HUES6 (cell line): ENCODE measurements around the gene SDCCAG8.

ENCODE experiments used
- H3K27ac ChIP-seq: 2 replicates; pipeline ENCODE4 v1.7.0; 2013; ENCODE audit warnings: low read depth, mild to moderate bottlenecking, low read length, inconsistent platforms
- H3K27me3 ChIP-seq: 2 replicates; pipeline ENCODE4 v1.6.1; 2013; ENCODE audit warnings: low read length; ENCODE audit not compliant: control insufficient read depth, insufficient read depth
- H3K36me3 ChIP-seq: 2 replicates; pipeline ENCODE4 v1.6.1; 2013; ENCODE audit warnings: low read length; ENCODE audit not compliant: control insufficient read depth, insufficient read depth
- H3K4me1 ChIP-seq: 2 replicates; pipeline ENCODE4 v1.6.1; 2013; ENCODE audit warnings: low read length; ENCODE audit not compliant: control insufficient read depth, insufficient read depth
- H3K4me3 ChIP-seq: 2 replicates; pipeline ENCODE4 v1.5.1; 2013; ENCODE audit warnings: low read depth, low read length
- H3K9ac ChIP-seq: one replicate; pipeline ENCODE4 v1.6.1; 2013; ENCODE audit warnings: mild to moderate bottlenecking, low read length
- H3K9me3 ChIP-seq: 2 replicates; pipeline ENCODE4 v1.6.1; 2013; ENCODE audit warnings: low read depth, low read length; ENCODE audit not compliant: control insufficient read depth, insufficient read depth

SDCCAG8 gene

GRCh38 chr1:243388276-243388675 is 132.4 kb downstream of the SDCCAG8 start:
- H3K4me1 ChIP-seq, result peaks cover 20% of the 10 kb centered on the region

DNA sequence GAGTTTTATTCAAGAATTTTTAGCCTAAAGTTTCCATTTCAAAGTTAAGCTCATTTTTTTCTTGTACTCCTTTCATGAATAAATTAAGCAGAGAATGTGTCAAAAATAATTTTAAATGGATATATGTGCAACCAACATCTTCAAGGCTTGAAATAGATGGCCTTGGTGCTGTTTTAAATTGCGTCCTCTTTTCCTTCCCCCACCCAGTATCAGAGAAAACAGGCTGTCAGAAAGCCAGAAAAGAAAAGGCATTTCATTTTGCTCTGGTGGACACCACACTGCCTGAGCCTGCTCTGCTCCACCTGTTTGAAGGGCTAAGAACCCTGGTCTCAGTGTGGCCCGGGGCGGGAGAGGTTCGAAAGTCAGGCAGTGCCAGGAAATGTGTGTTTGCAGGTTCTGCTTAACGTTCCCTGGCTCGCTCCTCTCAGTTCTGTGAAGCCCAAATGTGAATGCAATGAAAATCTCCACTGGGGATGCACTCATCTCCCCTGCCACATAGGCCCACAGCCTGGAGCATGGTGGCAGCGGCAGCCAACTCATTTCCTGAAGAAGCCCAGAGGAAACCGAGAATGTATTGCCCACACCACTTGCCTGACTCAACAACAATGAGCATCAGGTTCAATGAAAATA is 134.4 kb downstream of the SDCCAG8 start:
- no peak overlapping the region for H3K4me3 ChIP-seq
- H3K9ac ChIP-seq, result no peak overlapping the region
- no peak overlapping the region for H3K27ac ChIP-seq
- no peaks in the 10 kb centered on the region for H3K9me3 ChIP-seq
- H3K36me3 ChIP-seq, result no peaks in the 10 kb centered on the region
- H3K4me1 ChIP-seq, result peaks cover 20% of the 10 kb centered on the region
- H3K27me3 ChIP-seq, result no peaks in the 10 kb centered on the region

More at GRCh38 chr1:243388276-243388675, 132.4 kb downstream of the SDCCAG8 start:
- H3K36me3 ChIP-seq, result no peaks in the 10 kb centered on the region
- no peaks in the 10 kb centered on the region for H3K27me3 ChIP-seq
- no peak overlapping the region for H3K27ac ChIP-seq
- no peak overlapping the region for H3K9ac ChIP-seq
- H3K9me3 ChIP-seq, result no peaks in the 10 kb centered on the region
- H3K4me3 ChIP-seq, result no peak overlapping the region

GRCh38 chr1:243391355-243391754 is 135.5 kb downstream of the SDCCAG8 start:
- peaks cover 20% of the 10 kb centered on the region for H3K4me1 ChIP-seq
- H3K9me3 ChIP-seq, result no peaks in the 10 kb centered on the region
- no peak overlapping the region for H3K9ac ChIP-seq
- no peak overlapping the region for H3K27ac ChIP-seq
- H3K36me3 ChIP-seq, result no peaks in the 10 kb centered on the region
- no peak overlapping the region for H3K4me3 ChIP-seq
- H3K27me3 ChIP-seq, result no peaks in the 10 kb centered on the region

- H3K27ac ChIP-seq, result no peak overlapping the region
- peaks cover 20% of the 10 kb centered on the region for H3K4me1 ChIP-seq
- H3K27me3 ChIP-seq, result no peaks in the 10 kb centered on the region
- no peak overlapping the region for H3K9ac ChIP-seq
- H3K36me3 ChIP-seq, result no peaks in the 10 kb centered on the region
- H3K4me3 ChIP-seq, result no peak overlapping the region
- no peaks in the 10 kb centered on the region for H3K9me3 ChIP-seq
These were observed 137.3 kb downstream of the SDCCAG8 start for GRCh38 chr1:243393096-243393495.

DNA sequence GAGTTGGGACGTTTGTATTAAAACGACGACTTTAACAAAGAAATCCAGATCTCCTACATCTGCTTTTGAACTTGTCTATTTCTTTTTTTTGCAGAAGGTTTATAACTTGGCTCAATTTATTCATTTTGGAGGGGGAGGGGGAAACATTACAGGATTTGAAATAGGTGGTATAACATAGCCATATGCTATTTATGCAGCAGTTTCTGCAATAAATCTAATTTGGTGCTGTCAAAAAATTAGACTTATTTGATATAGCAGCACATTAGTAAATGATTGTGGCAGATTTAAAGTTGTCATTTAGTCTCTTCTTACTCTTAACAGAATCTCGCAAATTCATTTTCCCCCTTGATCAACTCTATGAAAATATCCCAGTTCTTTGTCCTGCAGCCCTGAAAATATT is 138.2 kb downstream of the SDCCAG8 start:
- H3K27ac ChIP-seq, result no peak overlapping the region
- peaks cover 20% of the 10 kb centered on the region for H3K4me1 ChIP-seq
- H3K9me3 ChIP-seq, result no peaks in the 10 kb centered on the region
- no peak overlapping the region for H3K4me3 ChIP-seq
- H3K36me3 ChIP-seq, result no peaks in the 10 kb centered on the region
- no peaks in the 10 kb centered on the region for H3K27me3 ChIP-seq
- no peak overlapping the region for H3K9ac ChIP-seq

DNA sequence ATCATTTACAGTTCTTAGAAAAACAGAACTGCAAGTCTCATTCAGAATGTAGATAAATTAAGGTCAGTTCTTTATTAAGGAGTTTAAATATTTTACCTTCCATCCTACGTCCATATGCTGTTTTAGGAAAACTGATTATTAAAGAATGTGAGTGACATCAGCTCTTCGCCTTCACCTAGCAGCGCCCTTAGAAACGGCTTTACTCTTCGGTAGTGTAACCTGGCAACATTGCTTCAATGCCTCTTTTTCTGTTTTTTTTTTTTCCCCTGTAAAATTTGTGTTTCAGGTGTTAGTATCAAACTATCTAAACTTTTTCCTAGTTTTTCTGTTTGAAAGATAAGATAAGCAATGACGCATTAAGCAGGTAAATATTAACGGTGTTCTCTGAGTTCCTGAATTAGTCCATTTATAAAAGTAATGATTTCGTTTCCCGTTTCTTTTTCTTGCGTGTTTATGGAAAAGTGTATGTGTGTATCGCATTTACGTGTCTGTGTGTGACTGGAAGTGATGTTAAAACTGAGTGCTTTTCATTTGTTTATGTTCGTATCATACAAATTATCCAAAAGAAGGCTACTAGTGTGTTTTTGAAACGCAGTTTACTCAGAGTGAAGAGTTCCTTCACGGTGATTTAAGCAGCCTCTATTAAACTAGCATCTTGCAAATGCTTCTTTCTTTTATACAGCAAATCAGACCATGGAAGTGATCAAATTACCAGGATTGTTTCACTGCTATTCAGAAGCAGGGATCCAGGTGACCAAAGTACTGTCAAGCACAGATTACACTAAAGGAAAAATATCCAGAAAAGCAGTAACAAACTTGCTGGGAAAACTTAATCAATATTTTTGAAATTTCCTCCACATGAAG is 139.0 kb downstream of the SDCCAG8 start:
- no peaks in the 10 kb centered on the region for H3K9me3 ChIP-seq
- peaks cover 14% of the 10 kb centered on the region for H3K4me1 ChIP-seq
- H3K4me3 ChIP-seq, result no peak overlapping the region
- no peaks in the 10 kb centered on the region for H3K36me3 ChIP-seq
- no peak overlapping the region for H3K27ac ChIP-seq
- no peak overlapping the region for H3K9ac ChIP-seq
- H3K27me3 ChIP-seq, result no peaks in the 10 kb centered on the region

GRCh38 chr1:243396424-243396823 is 140.6 kb downstream of the SDCCAG8 start:
- H3K4me3 ChIP-seq, result no peak overlapping the region
- peaks cover 5% of the 10 kb centered on the region for H3K4me1 ChIP-seq
- H3K27me3 ChIP-seq, result no peaks in the 10 kb centered on the region
- H3K27ac ChIP-seq, result no peak overlapping the region
- no peak overlapping the region for H3K9ac ChIP-seq
- no peaks in the 10 kb centered on the region for H3K9me3 ChIP-seq
- no peaks in the 10 kb centered on the region for H3K36me3 ChIP-seq

- no peak overlapping the region for H3K27ac ChIP-seq
- no peaks in the 10 kb centered on the region for H3K27me3 ChIP-seq
- H3K9me3 ChIP-seq, result no peaks in the 10 kb centered on the region
- no peak overlapping the region for H3K4me3 ChIP-seq
- peaks cover under 1% of the 10 kb centered on the region; the same call in 1 of the 2 replicates for H3K4me1 ChIP-seq
- H3K36me3 ChIP-seq, result no peaks in the 10 kb centered on the region
- no peak overlapping the region for H3K9ac ChIP-seq
These were observed 141.0 kb downstream of the SDCCAG8 start for GRCh38 chr1:243396876-243397275.

GRCh38 chr1:243397613-243398321 is 141.9 kb downstream of the SDCCAG8 start:
- no peak overlapping the region for H3K4me3 ChIP-seq
- no peaks in the 10 kb centered on the region for H3K9me3 ChIP-seq
- H3K4me1 ChIP-seq, result no peaks in the 10 kb centered on the region
- no peak overlapping the region for H3K27ac ChIP-seq
- no peaks in the 10 kb centered on the region for H3K36me3 ChIP-seq
- H3K9ac ChIP-seq, result no peak overlapping the region
- H3K27me3 ChIP-seq, result no peaks in the 10 kb centered on the region

GRCh38 chr1:243399561-243400155 is 143.8 kb downstream of the SDCCAG8 start:
- H3K27ac ChIP-seq, result no peak overlapping the region
- H3K4me1 ChIP-seq, result no peaks in the 10 kb centered on the region
- no peaks in the 10 kb centered on the region for H3K9me3 ChIP-seq
- no peak overlapping the region for H3K4me3 ChIP-seq
- H3K27me3 ChIP-seq, result no peaks in the 10 kb centered on the region
- H3K36me3 ChIP-seq, result no peaks in the 10 kb centered on the region
- H3K9ac ChIP-seq, result no peak overlapping the region
